Erythroblast (primary cell): ENCODE results near the gene HOGA1.

Source experiments
- GATA1 ChIP-seq: IDR thresholded peaks from 2 replicates; pipeline ENCODE4 v1.6.1; 2011; ENCODE audit warnings: low read depth, mild to moderate bottlenecking, control low read depth, low read length, moderate library complexity
- POLR2A ChIP-seq: IDR thresholded peaks from 2 replicates; pipeline ENCODE4 v1.6.1; 2011; ENCODE audit warnings: mild to moderate bottlenecking, low read length

GRCh38 chr10:97600616-97601015 lies 16.4 kb downstream of the HOGA1 start:
- TF ChIP-seq POLR2A (no peak), GATA1 (no peak)
